Measurements from ENCODE around the gene DLG2. TPM values are rescaled to one million over a fixed set of nuclear protein-coding genes. Genes with fewer than 3 reads are reported as not detected.

Gene DLG2
- total RNA-seq, 1 donor from 2014 or later, result 5.1 TPM

GRCh38 chr11:83473743-83474142, 2153.4 kb downstream of the DLG2 start:
- H3K36me3 Mint-ChIP-seq (ENCODE audit: low read depth, unreplicated experiment), result no peaks in the 10 kb centered on the region

DNA sequence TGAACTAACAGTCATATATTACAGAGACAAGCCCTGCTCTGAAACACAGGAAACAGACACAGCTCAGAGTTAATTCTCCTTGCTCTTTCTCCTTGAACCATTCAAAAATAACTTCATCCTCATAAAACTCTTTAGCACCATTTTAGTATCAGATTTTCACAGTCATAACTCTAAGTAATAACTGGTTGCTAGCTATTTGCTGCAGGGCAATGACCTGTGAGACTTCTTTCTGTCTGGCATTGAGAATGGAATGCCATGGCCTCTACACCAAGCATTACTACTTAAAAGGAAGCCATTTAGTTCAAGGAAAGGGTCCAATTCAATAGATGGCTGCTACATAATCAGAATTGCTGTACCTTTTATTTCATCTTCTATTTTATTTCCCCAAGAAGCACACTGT, 2154.3 kb downstream of the DLG2 start:
- no peaks in the 10 kb centered on the region for H3K36me3 Mint-ChIP-seq (ENCODE audit: low read depth, unreplicated experiment)
- H3K9me3 Mint-ChIP-seq (ENCODE audit: unreplicated experiment), result no peaks in the 10 kb centered on the region
- H3K27ac Mint-ChIP-seq (ENCODE audit: unreplicated experiment), result no peak overlapping the region
- H3K4me1 Mint-ChIP-seq (ENCODE audit: unreplicated experiment), result peaks cover 7% of the 10 kb centered on the region
- TF ChIP-seq, protein P1, sequence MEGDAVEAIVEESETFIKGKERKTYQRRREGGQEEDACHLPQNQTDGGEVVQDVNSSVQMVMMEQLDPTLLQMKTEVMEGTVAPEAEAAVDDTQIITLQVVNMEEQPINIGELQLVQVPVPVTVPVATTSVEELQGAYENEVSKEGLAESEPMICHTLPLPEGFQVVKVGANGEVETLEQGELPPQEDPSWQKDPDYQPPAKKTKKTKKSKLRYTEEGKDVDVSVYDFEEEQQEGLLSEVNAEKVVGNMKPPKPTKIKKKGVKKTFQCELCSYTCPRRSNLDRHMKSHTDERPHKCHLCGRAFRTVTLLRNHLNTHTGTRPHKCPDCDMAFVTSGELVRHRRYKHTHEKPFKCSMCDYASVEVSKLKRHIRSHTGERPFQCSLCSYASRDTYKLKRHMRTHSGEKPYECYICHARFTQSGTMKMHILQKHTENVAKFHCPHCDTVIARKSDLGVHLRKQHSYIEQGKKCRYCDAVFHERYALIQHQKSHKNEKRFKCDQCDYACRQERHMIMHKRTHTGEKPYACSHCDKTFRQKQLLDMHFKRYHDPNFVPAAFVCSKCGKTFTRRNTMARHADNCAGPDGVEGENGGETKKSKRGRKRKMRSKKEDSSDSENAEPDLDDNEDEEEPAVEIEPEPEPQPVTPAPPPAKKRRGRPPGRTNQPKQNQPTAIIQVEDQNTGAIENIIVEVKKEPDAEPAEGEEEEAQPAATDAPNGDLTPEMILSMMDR (IDR thresholded peaks at IDR 0.05; ENCODE audit: unreplicated experiment), result no peak
- no peaks in the 10 kb centered on the region for H3K27me3 Mint-ChIP-seq (ENCODE audit: unreplicated experiment)
- H3K4me3 Mint-ChIP-seq (ENCODE audit: unreplicated experiment), result no peak overlapping the region
- DNase-seq (ENCODE audit: low spot score), result no peak

More at GRCh38 chr11:83473743-83474142, 2153.4 kb downstream of the DLG2 start:
- no peak overlapping the region for H3K27ac Mint-ChIP-seq (ENCODE audit: unreplicated experiment)
- TF ChIP-seq, protein P1 (IDR thresholded peaks at IDR 0.05; ENCODE audit: unreplicated experiment), result no peak
- H3K4me3 Mint-ChIP-seq (ENCODE audit: unreplicated experiment), result no peak overlapping the region
- no peaks in the 10 kb centered on the region for H3K27me3 Mint-ChIP-seq (ENCODE audit: unreplicated experiment)
- no peak for DNase-seq (ENCODE audit: low spot score)
- H3K4me1 Mint-ChIP-seq (ENCODE audit: unreplicated experiment), result peaks cover 7% of the 10 kb centered on the region
- no peaks in the 10 kb centered on the region for H3K9me3 Mint-ChIP-seq (ENCODE audit: unreplicated experiment)

DNA sequence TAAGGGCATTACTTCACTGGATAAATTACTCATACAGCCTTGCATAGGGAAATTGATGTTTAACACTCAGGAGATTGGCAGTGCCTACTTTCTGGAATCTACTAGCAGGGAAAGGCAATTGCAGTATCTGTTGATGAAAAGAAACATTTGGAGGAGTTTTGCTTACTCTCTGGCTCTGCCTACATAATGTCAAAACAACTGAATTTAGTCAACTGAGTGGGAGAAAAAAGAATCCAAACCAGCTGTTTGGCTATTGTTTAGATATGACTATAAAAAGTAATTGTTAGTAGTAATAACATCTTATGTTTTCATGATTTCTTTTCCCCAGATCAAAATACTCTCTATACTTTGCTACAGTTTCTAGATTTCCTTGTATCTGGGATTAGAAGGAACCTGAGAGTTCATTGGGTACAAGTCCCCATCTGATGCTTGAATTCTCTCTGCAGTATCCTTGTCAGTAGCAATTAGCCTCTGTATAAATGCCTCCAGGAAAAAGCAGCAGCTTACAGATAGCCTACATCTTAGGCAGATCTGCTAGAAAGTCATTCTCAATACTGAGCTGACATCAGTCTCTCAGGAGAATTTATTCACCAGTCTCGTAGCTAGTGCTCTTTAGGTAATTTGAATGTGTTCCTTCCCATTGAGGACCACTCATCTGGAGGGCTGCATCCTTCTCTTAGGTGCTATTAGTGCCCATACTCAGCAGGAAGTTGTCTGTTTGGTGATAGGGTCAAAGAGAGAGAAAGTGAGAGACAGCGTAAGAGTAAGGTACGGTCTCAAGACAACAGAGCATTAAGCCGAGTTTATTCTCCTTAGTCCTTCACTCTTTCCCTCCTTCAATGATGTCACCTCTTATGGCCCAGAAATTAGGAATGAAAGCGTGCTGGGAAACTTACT, 2155.1 kb downstream of the DLG2 start:
- H3K36me3 Mint-ChIP-seq (ENCODE audit: low read depth, unreplicated experiment), result no peaks in the 10 kb centered on the region
- no peaks in the 10 kb centered on the region for H3K27me3 Mint-ChIP-seq (ENCODE audit: unreplicated experiment)
- DNase-seq (ENCODE audit: low spot score), result no peak
- no peak overlapping the region for H3K27ac Mint-ChIP-seq (ENCODE audit: unreplicated experiment)
- TF ChIP-seq, protein P1 (IDR thresholded peaks at IDR 0.05; ENCODE audit: unreplicated experiment), result no peak
- peaks cover 7% of the 10 kb centered on the region for H3K4me1 Mint-ChIP-seq (ENCODE audit: unreplicated experiment)
- no peak overlapping the region for H3K4me3 Mint-ChIP-seq (ENCODE audit: unreplicated experiment)
- H3K9me3 Mint-ChIP-seq (ENCODE audit: unreplicated experiment), result no peaks in the 10 kb centered on the region

DNA sequence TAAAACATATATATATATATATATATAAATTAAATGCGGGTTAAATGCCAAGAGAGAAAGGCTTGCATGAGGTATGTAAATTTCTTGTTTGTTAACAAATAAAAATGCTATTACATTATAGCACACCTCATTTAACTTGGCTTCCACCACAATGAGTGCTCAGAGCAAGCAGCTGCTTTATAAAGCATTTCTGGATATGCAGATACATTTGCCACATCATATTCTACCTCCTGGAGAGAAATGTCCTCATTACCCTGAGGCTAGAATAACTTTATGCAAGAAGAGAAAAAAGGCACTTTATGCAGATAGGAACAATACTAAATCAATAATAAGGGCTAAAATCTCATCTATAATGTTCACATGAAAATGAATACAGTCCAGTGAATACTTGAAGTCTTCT, 2159.3 kb downstream of the DLG2 start:
- peaks cover 7% of the 10 kb centered on the region for H3K4me1 Mint-ChIP-seq (ENCODE audit: unreplicated experiment)
- H3K27me3 Mint-ChIP-seq (ENCODE audit: unreplicated experiment), result no peaks in the 10 kb centered on the region
- no peak overlapping the region for H3K4me3 Mint-ChIP-seq (ENCODE audit: unreplicated experiment)
- H3K27ac Mint-ChIP-seq (ENCODE audit: unreplicated experiment), result no peak overlapping the region
- no peak for DNase-seq (ENCODE audit: low spot score)
- TF ChIP-seq, protein P1 (IDR thresholded peaks at IDR 0.05; ENCODE audit: unreplicated experiment), result no peak
- H3K36me3 Mint-ChIP-seq (ENCODE audit: low read depth, unreplicated experiment), result no peaks in the 10 kb centered on the region
- no peaks in the 10 kb centered on the region for H3K9me3 Mint-ChIP-seq (ENCODE audit: unreplicated experiment)
